ENCODE data around the gene UGT1A1. TPM values are rescaled to one million over a fixed set of nuclear protein-coding genes. Genes with fewer than 3 reads are reported as not detected.

Gene UGT1A1
- total RNA-seq, 2 donors from 2014 or later = not detected

- Histone ChIP-seq H3K36me3 (no peaks in the 10 kb centered on the region), H3K4me1 (ENCODE audit: control insufficient read depth in 1 of 2, low read depth in 2 of 2) (no peaks in the 10 kb centered on the region), H3K27me3 (replicated peaks; ENCODE audit: insufficient read depth) (no peaks in the 10 kb centered on the region), H3K27ac (no peak overlapping the region), H3K4me3 (no peak overlapping the region), H3K9me3 (no peaks in the 10 kb centered on the region)
- DNase-seq (ENCODE audit: low spot score) (no peak), ATAC-seq (ENCODE audit: insufficient number of reproducible peaks, low FRiP score, low read depth) (no peak)
- TF ChIP-seq CTCF (IDR thresholded peaks at IDR 0.05) = no peak
Observed at GRCh38 chr2:233814056-233814835, 54.2 kb downstream of the UGT1A1 start.

GRCh38 chr2:233815861-233816260 lies 55.8 kb downstream of the UGT1A1 start:
- Histone ChIP-seq H3K4me3 (no peak overlapping the region), H3K27me3 (replicated peaks; ENCODE audit: insufficient read depth) (no peaks in the 10 kb centered on the region), H3K9me3 (no peaks in the 10 kb centered on the region), H3K27ac (no peak overlapping the region), H3K4me1 (ENCODE audit: control insufficient read depth in 1 of 2, low read depth in 2 of 2) (no peaks in the 10 kb centered on the region), H3K36me3 (no peaks in the 10 kb centered on the region)
- DNase-seq (ENCODE audit: low spot score) = no peak
- ATAC-seq (ENCODE audit: insufficient number of reproducible peaks, low FRiP score, low read depth) = no peak
- TF ChIP-seq CTCF (IDR thresholded peaks at IDR 0.05) = no peak

GRCh38 chr2:233816334-233816733 lies 56.3 kb downstream of the UGT1A1 start:
- Histone ChIP-seq H3K27me3 (replicated peaks; ENCODE audit: insufficient read depth) (no peaks in the 10 kb centered on the region), H3K27ac (no peak overlapping the region), H3K4me1 (ENCODE audit: control insufficient read depth in 1 of 2, low read depth in 2 of 2) (no peaks in the 10 kb centered on the region), H3K9me3 (no peaks in the 10 kb centered on the region), H3K4me3 (no peak overlapping the region), H3K36me3 (no peaks in the 10 kb centered on the region)
- TF ChIP-seq CTCF (IDR thresholded peaks at IDR 0.05) = no peak
- ATAC-seq (ENCODE audit: insufficient number of reproducible peaks, low FRiP score, low read depth) (no peak), DNase-seq (ENCODE audit: low spot score) (no peak)

- no peak for ATAC-seq (ENCODE audit: insufficient number of reproducible peaks, low FRiP score, low read depth)
- H3K4me3 ChIP-seq = no peak overlapping the region
- no peaks in the 10 kb centered on the region for H3K4me1 ChIP-seq (ENCODE audit: control insufficient read depth in 1 of 2, low read depth in 2 of 2)
- TF ChIP-seq CTCF (IDR thresholded peaks at IDR 0.05) = no peak
- no peak for DNase-seq (ENCODE audit: low spot score)
- H3K9me3 ChIP-seq = no peaks in the 10 kb centered on the region
- no peak overlapping the region for H3K27ac ChIP-seq
- no peaks in the 10 kb centered on the region for H3K36me3 ChIP-seq
- H3K27me3 ChIP-seq (replicated peaks; ENCODE audit: insufficient read depth) = no peaks in the 10 kb centered on the region
Observed at GRCh38 chr2:233816771-233817170, 56.7 kb downstream of the UGT1A1 start.

DNA sequence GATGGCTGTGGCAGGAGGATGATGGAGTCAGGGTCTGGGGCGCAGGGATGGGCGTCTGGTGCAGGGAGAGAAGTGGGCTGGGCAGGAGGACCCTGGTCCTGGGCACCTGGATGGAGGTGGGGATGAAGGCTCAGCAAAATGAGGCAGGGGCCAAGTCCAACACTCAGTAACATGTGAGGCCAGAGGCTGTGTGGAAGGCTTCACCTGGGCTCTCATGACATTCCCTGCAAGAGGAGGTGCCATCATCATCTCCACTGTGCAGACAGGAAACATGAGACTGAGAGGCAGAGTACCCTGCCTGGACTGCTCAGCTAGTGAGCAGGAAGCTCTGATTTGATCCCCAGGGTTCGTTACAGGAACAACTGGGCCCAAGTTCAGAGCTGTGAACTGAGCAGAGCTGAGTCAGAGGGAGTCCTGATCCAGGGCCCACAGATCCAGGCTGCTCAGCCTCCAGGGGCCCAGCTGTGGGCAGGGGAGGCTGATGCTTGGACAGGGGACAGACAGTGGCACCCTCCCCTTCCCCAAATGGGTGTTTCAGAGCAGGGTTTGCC lies 57.4 kb downstream of the UGT1A1 start:
- Histone ChIP-seq H3K36me3 (no peaks in the 10 kb centered on the region), H3K4me3 (no peak overlapping the region), H3K27me3 (replicated peaks; ENCODE audit: insufficient read depth) (no peaks in the 10 kb centered on the region), H3K4me1 (ENCODE audit: control insufficient read depth in 1 of 2, low read depth in 2 of 2) (no peaks in the 10 kb centered on the region), H3K27ac (no peak overlapping the region), H3K9me3 (no peaks in the 10 kb centered on the region)
- no peak for TF ChIP-seq CTCF (IDR thresholded peaks at IDR 0.05)
- DNase-seq (ENCODE audit: low spot score) (no peak), ATAC-seq (ENCODE audit: insufficient number of reproducible peaks, low FRiP score, low read depth) (no peak)
